Left lung (tissue), 10 donors: Measurements from ENCODE around the gene DCC. TPM values are rescaled to one million over a fixed set of nuclear protein-coding genes. Genes with fewer than 3 reads are reported as not detected.
A peak's percentile ranks its signal among the peaks of the same experiment; 100 is the strongest.

Experiments
- ATAC-seq: fragments of 200-7000 bp; cut with Tn5 transposase; one replicate; pipeline ENCODE4 v1.9.1; 2020; ENCODE audit warnings: moderate library complexity
- DNase-seq, 4 donors: peaks; one replicate each; pipeline ENCODE4 v3.0.0-alpha.2; 2013 to 2020
- H3K27ac ChIP-seq, 2 donors: fragments of 200-600 bp; sonication (generic) in 1 of 2; one replicate each; pipeline versions ENCODE4 v1.5.0 to v1.8.0; 2020 to 2021
- H3K27me3 ChIP-seq, 2 donors: fragments of 200-600 bp; sonication (generic) in 1 of 2; one replicate each; pipeline versions ENCODE4 v1.5.0 to v1.8.0; 2020 to 2021
- H3K36me3 ChIP-seq, 2 donors: fragments of 200-600 bp; sonication (generic) in 1 of 2; one replicate each; pipeline versions ENCODE4 v1.5.0 to v1.8.0; 2020 to 2021
- H3K4me1 ChIP-seq, 2 donors: fragments of 200-600 bp; one replicate each; pipeline ENCODE4 v1.8.0; 2021
- H3K4me3 ChIP-seq, 2 donors: fragments of 200-600 bp; sonication (generic) in 1 of 2; one replicate each; pipeline versions ENCODE4 v1.5.0 to v1.8.0; 2020 to 2021; ENCODE audit warnings: mild to moderate bottlenecking in 1 of 2
- H3K9me3 ChIP-seq, 2 donors: fragments of 200-600 bp; sonication (generic) in 1 of 2; one replicate each; pipeline versions ENCODE4 v1.5.0 to v1.8.0; 2020 to 2021
- CTCF ChIP-seq, 2 donors: fragments of 200-600 bp; sonication (generic) in 1 of 2; IDR thresholded peaks; one replicate each; pipeline versions ENCODE4 v1.5.0 to v1.8.0; 2021; ENCODE audit warnings: antibody characterized with exemption in 2 of 2
- intact Hi-C, 2 donors: fragments of 100-400 bp; cut with DNase I; formaldehyde crosslinking; loops; one replicate each; pipeline versions ENCODE4 v1.11.2 to v1.14.2; 2022
- polyA plus RNA-seq, 6 donors: library from polyadenylated mRNA; unstranded; fragments of 120-200 nt; gene quantifications; one replicate each; pipeline ENCODE4 v1.2.1, GENCODE V29; 2013; ENCODE audit not compliant: insufficient read length in 6 of 6
- total RNA-seq, 2 donors: library from RNA; stranded (reverse); fragmentation: NEBNext Ultra II Directional; extraction: Animal tissue kit (Norgen Biotek cat#: 25700); gene quantifications; one replicate each; pipeline ENCODE4 v1.2.1, GENCODE V29; 2021
- donor health status: DM: no; HTN: yes; CAD: no.
- donor health status: DM: no; HTN: no; CAD: no.

DCC gene
- total and polyA plus RNA-seq, 8 donors = 0.61 to 3.5 (median 2.1) TPM

- no peaks in the 10 kb centered on the region for H3K27me3 ChIP-seq
- no peak for TF ChIP-seq CTCF (IDR thresholded peaks at IDR 0.05)
- no peaks in the 10 kb centered on the region for H3K36me3 ChIP-seq
- intact Hi-C loops = no loop called here
- no peaks in the 10 kb centered on the region for H3K4me1 ChIP-seq
- no peaks in the 10 kb centered on the region for H3K9me3 ChIP-seq
- ATAC-seq = no peak
- no peak overlapping the region for H3K27ac ChIP-seq
- no peak for DNase-seq
- no peak overlapping the region for H3K4me3 ChIP-seq
Measured at GRCh38 chr18:53147472-53147871, 807.5 kb downstream of the DCC start.

GRCh38 chr18:53148123-53148522, 808.1 kb downstream of the DCC start:
- intact Hi-C loops = no loop called here
- Histone ChIP-seq H3K9me3 (no peaks in the 10 kb centered on the region), H3K27ac (no peak overlapping the region), H3K27me3 (no peaks in the 10 kb centered on the region), H3K4me3 (no peak overlapping the region), H3K36me3 (no peaks in the 10 kb centered on the region), H3K4me1 (no peaks in the 10 kb centered on the region)
- no peak for TF ChIP-seq CTCF (IDR thresholded peaks at IDR 0.05)
- ATAC-seq (no peak), DNase-seq (no peak)

GRCh38 chr18:53152476-53152875, 812.5 kb downstream of the DCC start:
- DNase-seq (no peak), ATAC-seq (no peak)
- H3K36me3 ChIP-seq = no peaks in the 10 kb centered on the region
- intact Hi-C loops = no loop called here
- H3K4me1 ChIP-seq = no peaks in the 10 kb centered on the region
- no peak overlapping the region for H3K4me3 ChIP-seq
- H3K27me3 ChIP-seq = no peaks in the 10 kb centered on the region
- TF ChIP-seq CTCF (IDR thresholded peaks at IDR 0.05) = no peak
- H3K27ac ChIP-seq = no peak overlapping the region
- no peaks in the 10 kb centered on the region for H3K9me3 ChIP-seq

- peak in 1 of 4 donors; percentile 19 for DNase-seq
- no peaks in the 10 kb centered on the region for H3K9me3 ChIP-seq
- intact Hi-C loops = no loop called here
- H3K36me3 ChIP-seq = no peaks in the 10 kb centered on the region
- peak; percentile 47 for ATAC-seq
- no peak overlapping the region for H3K27ac ChIP-seq
- TF ChIP-seq CTCF (IDR thresholded peaks at IDR 0.05) = no peak
- H3K4me3 ChIP-seq = no peak overlapping the region
- no peaks in the 10 kb centered on the region for H3K4me1 ChIP-seq
- H3K27me3 ChIP-seq = no peaks in the 10 kb centered on the region
Measured at GRCh38 chr18:53153281-53153680, 813.3 kb downstream of the DCC start.

GRCh38 chr18:53153800-53154199, 813.8 kb downstream of the DCC start:
- Histone ChIP-seq H3K4me3 (no peak overlapping the region), H3K9me3 (no peaks in the 10 kb centered on the region), H3K27ac (no peak overlapping the region), H3K36me3 (no peaks in the 10 kb centered on the region), H3K27me3 (no peaks in the 10 kb centered on the region), H3K4me1 (no peaks in the 10 kb centered on the region)
- intact Hi-C loops = no loop called here
- DNase-seq (no peak), ATAC-seq (no peak)
- TF ChIP-seq CTCF (IDR thresholded peaks at IDR 0.05) = no peak
